Omental fat pad (tissue), 4 donors: ENCODE data around the gene KRTAP1-5. TPM values are rescaled to one million over a fixed set of nuclear protein-coding genes. Genes with fewer than 3 reads are reported as not detected.
"Not testable (repeated sequence)": the region's sequence is repeated elsewhere in the genome, so short reads cannot be mapped to it uniquely, and the experiment has no call there.

Experiments
- ATAC-seq: fragments of 150-250 bp; one replicate; pipeline ENCODE4 v1.9.1; 2016; ENCODE audit warnings: mild to moderate bottlenecking, moderate library complexity; ENCODE audit not compliant: low FRiP score
- DNase-seq: peaks from one replicate; pipeline ENCODE4 v3.0.0-alpha.2; 2019; ENCODE audit warnings: low spot score
- total RNA-seq, 4 donors: library from RNA; depleted of rRNA; stranded (reverse); fragments of >200 nt; gene quantifications; one replicate each; pipeline ENCODE4 v1.1.0, GENCODE V29; 2016
- TF ChIP-seq, protein P1 (sequence below), 3 donors: fragments of 450-650 bp; IDR thresholded peaks; one replicate each; pipeline ENCODE4 v1.5.1; 2016 to 2017; ENCODE audit warnings: antibody characterized with exemption in 3 of 3, mild to moderate bottlenecking in 3 of 3, moderate library complexity in 2 of 3

Gene KRTAP1-5
- total RNA-seq, 4 donors from 2014 or later = not detected

DNA sequence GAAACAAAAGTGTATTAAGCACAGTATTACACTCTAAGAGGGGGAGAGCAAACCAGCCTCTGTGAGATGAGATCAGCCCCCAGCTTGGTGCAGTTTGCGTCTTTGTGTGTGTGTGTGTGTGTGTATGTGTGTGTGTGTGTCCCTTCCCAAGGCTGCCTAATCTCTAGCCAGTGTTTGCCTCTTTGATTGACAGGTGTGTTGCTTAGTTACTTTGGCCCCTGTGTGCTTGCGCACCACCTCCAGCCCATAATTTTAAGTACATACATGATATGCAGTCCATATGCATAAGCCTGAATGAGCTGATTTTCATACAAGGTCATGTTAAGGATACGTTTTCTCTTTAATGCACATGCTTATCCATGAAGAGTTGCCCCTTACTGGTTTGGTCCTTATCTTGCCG lies 25.2 kb downstream of the KRTAP1-5 start:
- no peak for ATAC-seq
- DNase-seq = no peak
- TF ChIP-seq, protein P1, sequence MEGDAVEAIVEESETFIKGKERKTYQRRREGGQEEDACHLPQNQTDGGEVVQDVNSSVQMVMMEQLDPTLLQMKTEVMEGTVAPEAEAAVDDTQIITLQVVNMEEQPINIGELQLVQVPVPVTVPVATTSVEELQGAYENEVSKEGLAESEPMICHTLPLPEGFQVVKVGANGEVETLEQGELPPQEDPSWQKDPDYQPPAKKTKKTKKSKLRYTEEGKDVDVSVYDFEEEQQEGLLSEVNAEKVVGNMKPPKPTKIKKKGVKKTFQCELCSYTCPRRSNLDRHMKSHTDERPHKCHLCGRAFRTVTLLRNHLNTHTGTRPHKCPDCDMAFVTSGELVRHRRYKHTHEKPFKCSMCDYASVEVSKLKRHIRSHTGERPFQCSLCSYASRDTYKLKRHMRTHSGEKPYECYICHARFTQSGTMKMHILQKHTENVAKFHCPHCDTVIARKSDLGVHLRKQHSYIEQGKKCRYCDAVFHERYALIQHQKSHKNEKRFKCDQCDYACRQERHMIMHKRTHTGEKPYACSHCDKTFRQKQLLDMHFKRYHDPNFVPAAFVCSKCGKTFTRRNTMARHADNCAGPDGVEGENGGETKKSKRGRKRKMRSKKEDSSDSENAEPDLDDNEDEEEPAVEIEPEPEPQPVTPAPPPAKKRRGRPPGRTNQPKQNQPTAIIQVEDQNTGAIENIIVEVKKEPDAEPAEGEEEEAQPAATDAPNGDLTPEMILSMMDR (IDR thresholded peaks at IDR 0.05) = no peak

DNA sequence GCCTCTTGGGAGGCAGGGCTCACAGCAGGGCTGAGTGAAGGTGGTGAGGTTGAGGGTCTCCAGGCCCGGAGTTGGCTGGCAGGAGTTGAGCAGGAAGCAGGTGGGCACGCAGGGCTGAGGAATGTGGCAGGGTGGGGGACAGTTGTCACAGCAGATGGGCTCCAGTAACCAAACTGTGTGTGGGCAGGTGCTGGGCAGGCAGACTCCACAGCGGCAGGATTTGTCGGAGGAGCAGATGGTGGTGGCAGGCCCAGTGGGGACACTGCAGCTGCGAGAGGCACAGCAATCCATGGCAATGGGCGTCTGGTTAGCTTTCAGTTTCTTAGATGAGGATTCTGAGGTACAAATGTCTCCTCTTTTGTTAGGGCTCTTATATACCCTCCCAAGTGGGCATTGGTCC lies 27.4 kb downstream of the KRTAP1-5 start, which contains the start of gene KRTAP3-2:
KRTAP3-2 (minus strand) TSS at position 344 of the 400 bp plus-strand sequence; CDS start at position 291, 53 bp downstream.
- not testable (repeated sequence) for ATAC-seq, DNase-seq

DNA sequence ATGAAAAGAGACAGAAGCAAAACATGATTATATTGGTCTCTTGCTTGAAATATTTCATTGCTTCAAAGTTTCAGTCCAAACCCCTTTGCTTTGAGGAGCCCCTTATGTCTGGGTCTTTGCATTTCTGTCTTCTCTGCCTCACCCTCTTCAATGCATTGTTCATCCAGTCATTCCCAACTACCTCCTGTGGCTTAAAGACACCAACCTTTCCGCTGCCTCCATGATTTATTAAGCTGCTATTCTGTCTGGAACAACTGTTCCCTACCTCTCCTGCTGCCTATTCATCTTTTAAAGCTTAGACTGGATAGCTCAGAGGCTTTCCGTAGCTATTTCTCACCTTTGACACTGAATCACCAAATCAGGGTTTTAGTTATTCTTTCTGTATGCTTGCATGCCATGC lies 29.6 kb downstream of the KRTAP1-5 start:
- no peak for DNase-seq
- TF ChIP-seq, protein P1 (IDR thresholded peaks at IDR 0.05) = no peak
- no peak for ATAC-seq

DNA sequence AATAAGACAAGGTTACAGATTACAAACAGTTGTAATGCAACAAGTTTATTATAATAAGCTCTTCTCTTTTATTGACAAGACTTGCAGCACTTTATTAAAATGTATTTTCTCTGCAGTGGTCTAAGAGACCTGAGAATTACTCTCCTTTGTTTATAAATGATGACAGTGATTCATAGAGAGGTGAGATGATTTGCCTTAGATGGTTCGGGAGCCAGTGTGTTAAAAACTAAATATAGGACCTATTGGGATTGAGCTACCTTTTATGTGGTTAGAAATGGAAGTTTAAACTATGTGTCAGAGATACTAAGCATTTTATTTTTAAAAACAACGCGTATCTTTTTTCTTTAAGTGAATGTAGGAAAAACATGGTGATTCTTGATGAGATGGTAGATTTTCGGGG lies 30.2 kb downstream of the KRTAP1-5 start:
- no peak for ATAC-seq
- no peak for DNase-seq
- TF ChIP-seq, protein P1 (IDR thresholded peaks at IDR 0.05) = no peak

DNA sequence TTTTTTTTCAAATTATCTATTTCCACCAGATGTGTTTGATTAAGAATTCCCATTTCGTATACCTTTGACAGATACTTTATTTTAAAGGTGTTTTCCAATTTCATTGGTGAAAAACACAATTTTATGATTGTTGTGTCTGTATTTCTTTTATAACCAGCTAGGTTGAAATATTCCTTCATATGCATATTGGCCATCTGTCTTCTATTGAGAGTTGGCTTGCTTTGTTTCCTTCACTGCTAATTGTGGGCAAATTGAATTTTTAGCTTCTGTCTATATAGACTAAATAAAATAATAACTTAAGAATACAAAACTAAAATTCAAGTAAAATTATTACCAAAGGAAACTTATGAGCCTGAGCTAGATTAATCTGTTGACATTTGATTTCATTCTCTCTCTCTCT lies 31.9 kb downstream of the KRTAP1-5 start:
- no peak for DNase-seq
- no peak for ATAC-seq
- TF ChIP-seq, protein P1 (IDR thresholded peaks at IDR 0.05) = no peak

DNA sequence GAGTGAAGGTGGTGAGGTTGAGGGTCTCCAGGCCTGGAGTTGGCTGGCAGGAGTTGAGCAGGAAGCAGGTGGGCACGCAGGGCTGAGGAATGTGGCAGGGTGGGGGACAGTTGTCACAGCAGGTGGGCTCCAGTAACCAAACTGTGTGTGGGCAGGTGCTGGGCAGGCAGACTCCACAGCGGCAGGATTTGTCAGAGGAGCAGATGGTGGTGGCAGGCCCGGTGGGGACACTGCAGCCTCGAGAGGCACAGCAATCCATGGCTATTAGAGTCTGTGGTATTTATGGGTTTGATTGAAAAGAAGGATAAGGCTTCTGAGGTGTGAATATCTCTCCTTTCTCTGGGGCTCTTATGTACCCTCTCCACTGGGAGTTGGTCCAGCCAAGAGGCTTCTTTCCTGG lies 33.2 kb downstream of the KRTAP1-5 start, which contains the start of gene KRTAP3-3:
KRTAP3-3 (minus strand) TSS at position 326 of the 400 bp plus-strand sequence; CDS start at position 259, 67 bp downstream.
- TF ChIP-seq, protein P1 (IDR thresholded peaks at IDR 0.05) = no peak
- no peak for DNase-seq
- no peak for ATAC-seq

DNA sequence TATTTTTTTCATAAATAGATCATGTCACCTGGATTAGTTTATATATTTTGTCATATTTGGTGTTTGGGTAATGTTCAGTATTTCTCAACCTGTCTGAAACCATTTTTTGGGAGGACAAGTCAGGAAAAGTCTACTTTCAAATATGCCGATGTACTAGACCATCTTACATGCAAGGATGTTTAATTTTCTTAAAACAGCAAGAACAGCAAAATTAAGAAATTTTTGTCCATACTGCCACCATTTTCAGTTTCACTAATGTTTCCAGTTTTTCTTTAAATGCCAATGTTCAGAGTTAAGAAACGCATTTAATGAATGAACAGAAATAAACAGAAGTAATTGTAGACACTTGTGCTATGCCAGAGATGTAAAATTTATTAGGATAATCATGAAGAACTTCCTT lies 33.9 kb downstream of the KRTAP1-5 start:
- ATAC-seq (no peak), DNase-seq (no peak)
- TF ChIP-seq, protein P1 (IDR thresholded peaks at IDR 0.05) = no peak

DNA sequence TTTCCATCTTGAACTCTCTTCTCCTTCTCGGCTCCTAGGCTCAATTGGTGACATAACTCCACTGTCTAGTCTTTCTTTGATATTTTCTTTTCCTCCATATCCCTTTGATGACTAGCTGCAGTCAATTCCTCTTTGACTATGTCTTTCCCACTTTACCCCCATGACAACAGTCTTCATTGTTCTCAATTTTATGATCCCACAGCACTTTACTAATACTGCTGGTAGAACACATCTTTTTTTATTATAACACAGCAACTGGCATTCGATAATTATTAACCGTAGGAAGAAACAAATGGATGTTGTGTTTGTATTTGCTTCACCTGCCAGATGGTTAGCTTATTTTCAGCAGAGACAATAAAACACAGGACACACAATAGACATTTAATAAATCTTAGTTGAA lies 34.3 kb downstream of the KRTAP1-5 start:
- DNase-seq = no peak
- TF ChIP-seq, protein P1 (IDR thresholded peaks at IDR 0.05) = no peak
- ATAC-seq = no peak
